Neural cell (in vitro differentiated cells): ENCODE data around the gene CDK4.

Experiments
- CTCF ChIP-seq: fragments of 450-650 bp; IDR thresholded peaks from 2 replicates; pipeline ENCODE4 v1.5.1; 2014; ENCODE audit warnings: antibody characterized with exemption, mild to moderate bottlenecking, moderate library complexity; ENCODE audit not compliant: poor library complexity, severe bottlenecking
- EP300 ChIP-seq: fragments of 450-650 bp; conservative IDR thresholded peaks from 2 replicates; pipeline ENCODE4 v1.6.1; 2014; ENCODE audit warnings: antibody characterized with exemption, mild to moderate bottlenecking, moderate library complexity; ENCODE audit not compliant: poor library complexity, severe bottlenecking
- EZH2 ChIP-seq: fragments of 200-600, 300-800 bp; shearing (Covaris generic), sonication (generic); IDR thresholded peaks from 2 replicates; pipeline ENCODE4 v1.6.1; 2014; ENCODE audit warnings: antibody characterized with exemption, low read length, borderline replicate concordance, mild to moderate bottlenecking; ENCODE audit not compliant: insufficient read depth, poor library complexity, severe bottlenecking
- POLR2AphosphoS5 ChIP-seq: IDR thresholded peaks from 2 replicates; pipeline ENCODE4 v1.6.1; 2012
- RAD21 ChIP-seq: fragments of 450-650 bp; conservative IDR thresholded peaks from 2 replicates; pipeline ENCODE4 v1.6.1; 2014; ENCODE audit warnings: antibody characterized with exemption, mild to moderate bottlenecking, moderate library complexity
- REST ChIP-seq: IDR thresholded peaks from 2 replicates; pipeline ENCODE4 v1.6.1; 2012; ENCODE audit warnings: borderline replicate concordance
- SMC3 ChIP-seq: fragments of 450-650 bp; conservative IDR thresholded peaks from 2 replicates; pipeline ENCODE4 v1.6.1; 2014; ENCODE audit warnings: antibody characterized with exemption, mild to moderate bottlenecking, moderate library complexity; ENCODE audit not compliant: poor library complexity
- TAF1 ChIP-seq: IDR thresholded peaks from 2 replicates; pipeline ENCODE4 v1.6.1; 2012; ENCODE audit warnings: low read depth

GRCh38 chr12:57740656-57741412 lies 11.3 kb downstream of the CDK4 start:
- no peak for TF ChIP-seq CTCF
- no peak for TF ChIP-seq EZH2
- no peak for TF ChIP-seq TAF1
- TF ChIP-seq EP300 = peak; percentile 51
- no peak for TF ChIP-seq SMC3
- TF ChIP-seq RAD21 = no peak
- peak; percentile 86 for TF ChIP-seq POLR2AphosphoS5
- peak; percentile 29 for TF ChIP-seq REST
